WTC11 (cell line): ENCODE measurements around the gene SSC5D. TPM values are rescaled to one million over a fixed set of nuclear protein-coding genes. Genes with fewer than 3 reads are reported as not detected.
"Not testable (repeated sequence)": the region's sequence is repeated elsewhere in the genome, so short reads cannot be mapped to it uniquely, and the experiment has no call there.

Source experiments
- ATAC-seq: fragments of 200-7000 bp; cut with Tn5 transposase; 2 replicates; pipeline ENCODE4 v1.10.0; 2021; ENCODE audit warnings: mild to moderate bottlenecking, moderate library complexity
- CTCF ChIA-PET: fragments of 300-600 bp; sonication (Branson Sonifier 250); formaldehyde crosslinking; loops from one replicate; lab custom pipeline; 2021; ENCODE audit warnings: antibody characterized with exemption; lab: Charles Lee
- POLR2A ChIA-PET: fragments of 350-600 bp; sonication (Branson Sonifier 250); formaldehyde crosslinking; loops from one replicate; lab custom pipeline; 2021; ENCODE audit warnings: antibody characterized with exemption; lab: Charles Lee
- DNase-seq: peaks from one replicate; pipeline ENCODE4 v3.0.0; 2021; ENCODE audit warnings: low spot score
- H3K27ac Mint-ChIP-seq: 2 replicates; pipeline ENCODE4 v1.8.0; 2021; ENCODE audit warnings: mixed read lengths
- H3K27me3 Mint-ChIP-seq: 2 replicates; pipeline ENCODE4 v1.8.0; 2021; ENCODE audit warnings: low read depth, mild to moderate bottlenecking, moderate library complexity, mixed read lengths
- H3K36me3 Mint-ChIP-seq: 2 replicates; pipeline ENCODE4 v1.8.0; 2021; ENCODE audit warnings: mixed read lengths
- H3K4me1 Mint-ChIP-seq: 2 replicates; pipeline ENCODE4 v1.8.0; 2022; ENCODE audit warnings: mixed read lengths
- H3K4me3 Mint-ChIP-seq: 2 replicates; pipeline ENCODE4 v1.8.0; 2021; ENCODE audit warnings: mild to moderate bottlenecking, moderate library complexity, mixed read lengths
- H3K9me3 Mint-ChIP-seq: 2 replicates; pipeline ENCODE4 v1.8.0; 2021; ENCODE audit warnings: mixed read lengths
- AR ChIP-seq: fragments of 250-450 bp; sonication (Bioruptor Pico); IDR thresholded peaks from 2 replicates; pipeline ENCODE4 v1.9.0; 2021; ENCODE audit warnings: mild to moderate bottlenecking
- ATF1 ChIP-seq: sonication (generic); formaldehyde crosslinking; IDR thresholded peaks from 2 replicates; pipeline ENCODE4 v1.8.1; 2023; ENCODE audit warnings: mild to moderate bottlenecking, moderate library complexity, missing genetic modification reagents
- CBFB ChIP-seq: sonication (generic); formaldehyde crosslinking; IDR thresholded peaks from 2 replicates; pipeline ENCODE4 v1.8.1; 2022; ENCODE audit warnings: mild to moderate bottlenecking, low read depth, missing genetic modification reagents
- CREB1 ChIP-seq: sonication (generic); formaldehyde crosslinking; IDR thresholded peaks from 2 replicates; pipeline ENCODE4 v1.8.0; 2023; ENCODE audit warnings: mild to moderate bottlenecking, missing genetic modification reagents
- EMX1 ChIP-seq: fragments of 250-450 bp; sonication (Bioruptor Pico); IDR thresholded peaks from 2 replicates; pipeline ENCODE4 v1.8.0; 2021; ENCODE audit warnings: mild to moderate bottlenecking
- ESRRA ChIP-seq: sonication (generic); formaldehyde crosslinking; IDR thresholded peaks from 2 replicates; pipeline ENCODE4 v1.8.1; 2022; ENCODE audit warnings: mild to moderate bottlenecking, missing genetic modification reagents, borderline replicate concordance
- GTF2I ChIP-seq: fragments of 250-450 bp; sonication (Bioruptor Pico); conservative IDR thresholded peaks from 2 replicates; pipeline ENCODE4 v1.4.0; 2021; ENCODE audit warnings: mild to moderate bottlenecking
- KAT7 ChIP-seq: sonication (generic); formaldehyde crosslinking; IDR thresholded peaks from 2 replicates; pipeline ENCODE4 v1.8.1; 2023; ENCODE audit warnings: missing genetic modification reagents, mild to moderate bottlenecking, borderline replicate concordance
- MLX ChIP-seq: sonication (generic); formaldehyde crosslinking; IDR thresholded peaks from 2 replicates; pipeline ENCODE4 v1.8.1; 2023; ENCODE audit warnings: mild to moderate bottlenecking, missing genetic modification reagents, moderate library complexity
- MYBL2 ChIP-seq: sonication (generic); formaldehyde crosslinking; IDR thresholded peaks from 2 replicates; pipeline ENCODE4 v1.8.1; 2023; ENCODE audit warnings: mild to moderate bottlenecking, moderate library complexity, missing genetic modification reagents
- SMAD4 ChIP-seq: sonication (generic); formaldehyde crosslinking; IDR thresholded peaks from 2 replicates; pipeline ENCODE4 v1.8.0; 2022; ENCODE audit warnings: mild to moderate bottlenecking, missing genetic modification reagents
- TP53 ChIP-seq: sonication (generic); formaldehyde crosslinking; IDR thresholded peaks from 2 replicates; pipeline ENCODE4 v1.8.1; 2023; ENCODE audit warnings: mild to moderate bottlenecking, missing genetic modification reagents
- ZNF121 ChIP-seq: sonication (generic); formaldehyde crosslinking; IDR thresholded peaks from 2 replicates; pipeline ENCODE4 v1.8.0; 2023; ENCODE audit warnings: missing genetic modification reagents
- ZNF281 ChIP-seq: sonication (generic); formaldehyde crosslinking; IDR thresholded peaks from 2 replicates; pipeline ENCODE4 v1.8.0; 2023; ENCODE audit warnings: mild to moderate bottlenecking, missing genetic modification reagents
- total RNA-seq: library from RNA; stranded (reverse); gene quantifications from 3 replicates; pipeline ENCODE4 v1.2.3, GENCODE V29; 2021
- TF ChIP-seq, protein P1 (sequence below): sonication (generic); formaldehyde crosslinking; IDR thresholded peaks from 2 replicates; pipeline ENCODE4 v1.8.0; 2022; ENCODE audit warnings: mild to moderate bottlenecking, missing genetic modification reagents
- TF ChIP-seq, protein P2 (sequence below): sonication (generic); formaldehyde crosslinking; IDR thresholded peaks from 2 replicates; pipeline ENCODE4 v1.8.0; 2022; ENCODE audit warnings: missing genetic modification reagents

The SSC5D gene
- total RNA-seq, 1 experiment from 2014 or later: 2.9 TPM

DNA sequence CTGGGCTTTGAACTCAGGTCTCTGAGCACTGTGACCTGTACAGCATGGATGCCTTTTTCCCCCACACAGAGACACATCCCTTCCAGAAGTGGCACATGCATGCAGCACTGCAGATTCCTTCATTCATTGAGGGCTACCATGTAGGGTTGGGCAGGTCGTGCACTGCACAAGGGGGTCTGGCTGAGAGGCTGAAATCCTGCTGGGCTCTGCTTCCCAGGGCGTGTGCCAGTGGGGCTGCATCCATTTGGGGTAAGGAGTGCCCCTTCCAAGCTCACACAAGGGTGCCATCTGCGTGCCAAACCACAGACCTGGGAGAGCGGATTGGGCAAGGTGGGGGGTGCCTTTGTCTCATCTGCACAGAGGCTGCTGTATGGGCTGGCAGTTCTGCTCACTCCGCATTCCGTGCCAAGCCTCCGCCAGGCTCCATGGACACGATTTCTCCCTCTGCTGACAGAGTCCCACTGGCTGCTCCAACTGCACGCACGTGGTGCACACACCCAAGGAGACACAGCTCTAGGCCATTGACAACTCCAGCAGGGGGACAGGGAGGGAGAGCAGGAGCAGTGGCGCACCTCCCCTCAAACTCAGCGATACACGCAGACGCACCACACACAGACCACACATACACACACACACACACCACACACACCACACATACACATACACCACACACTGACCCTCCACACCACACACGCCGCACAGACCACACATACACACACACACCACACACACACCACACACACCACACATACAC, 40.6 kb upstream of the SSC5D start:
- Mint-ChIP-seq H3K4me3 (no peak overlapping the region), H3K27me3 (peaks cover 23% of the 10 kb centered on the region; the same call in 1 of the 2 replicates), H3K9me3 (no peaks in the 10 kb centered on the region), H3K27ac (no peak overlapping the region), H3K36me3 (no peaks in the 10 kb centered on the region), H3K4me1 (peaks cover 8% of the 10 kb centered on the region)
- CTCF ChIA-PET: interaction anchor here (0.5 to 1.2 kb wide), 3 partner anchors 17 to 54 kb away, joined by 3 to 8 read pairs (median 5); partner anchors contain the start of gene C19orf85
- ATAC-seq: no peak; the same call in 1 of the 2 replicates
- no peak for DNase-seq
- POLR2A ChIA-PET: no interaction called here
- TF ChIP-seq CBFB (CRISPR knock-in tag): no peak
- TF ChIP-seq ZNF121 (CRISPR knock-in tag): peak; percentile 69; the same call in 1 of the 2 replicates
- no peak for TF ChIP-seq MLX (CRISPR knock-in tag)
- TF ChIP-seq ZNF281 (CRISPR knock-in tag): no peak
- TF ChIP-seq EMX1 (CRISPR knock-in tag): no peak
- TF ChIP-seq CREB1 (CRISPR knock-in tag): no peak
- no peak for TF ChIP-seq TP53 (CRISPR knock-in tag)
- TF ChIP-seq, protein P1, sequence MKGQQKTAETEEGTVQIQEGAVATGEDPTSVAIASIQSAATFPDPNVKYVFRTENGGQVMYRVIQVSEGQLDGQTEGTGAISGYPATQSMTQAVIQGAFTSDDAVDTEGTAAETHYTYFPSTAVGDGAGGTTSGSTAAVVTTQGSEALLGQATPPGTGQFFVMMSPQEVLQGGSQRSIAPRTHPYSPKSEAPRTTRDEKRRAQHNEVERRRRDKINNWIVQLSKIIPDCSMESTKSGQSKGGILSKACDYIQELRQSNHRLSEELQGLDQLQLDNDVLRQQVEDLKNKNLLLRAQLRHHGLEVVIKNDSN: no peak
- no peak for TF ChIP-seq MYBL2 (CRISPR knock-in tag)
- TF ChIP-seq, protein P2, sequence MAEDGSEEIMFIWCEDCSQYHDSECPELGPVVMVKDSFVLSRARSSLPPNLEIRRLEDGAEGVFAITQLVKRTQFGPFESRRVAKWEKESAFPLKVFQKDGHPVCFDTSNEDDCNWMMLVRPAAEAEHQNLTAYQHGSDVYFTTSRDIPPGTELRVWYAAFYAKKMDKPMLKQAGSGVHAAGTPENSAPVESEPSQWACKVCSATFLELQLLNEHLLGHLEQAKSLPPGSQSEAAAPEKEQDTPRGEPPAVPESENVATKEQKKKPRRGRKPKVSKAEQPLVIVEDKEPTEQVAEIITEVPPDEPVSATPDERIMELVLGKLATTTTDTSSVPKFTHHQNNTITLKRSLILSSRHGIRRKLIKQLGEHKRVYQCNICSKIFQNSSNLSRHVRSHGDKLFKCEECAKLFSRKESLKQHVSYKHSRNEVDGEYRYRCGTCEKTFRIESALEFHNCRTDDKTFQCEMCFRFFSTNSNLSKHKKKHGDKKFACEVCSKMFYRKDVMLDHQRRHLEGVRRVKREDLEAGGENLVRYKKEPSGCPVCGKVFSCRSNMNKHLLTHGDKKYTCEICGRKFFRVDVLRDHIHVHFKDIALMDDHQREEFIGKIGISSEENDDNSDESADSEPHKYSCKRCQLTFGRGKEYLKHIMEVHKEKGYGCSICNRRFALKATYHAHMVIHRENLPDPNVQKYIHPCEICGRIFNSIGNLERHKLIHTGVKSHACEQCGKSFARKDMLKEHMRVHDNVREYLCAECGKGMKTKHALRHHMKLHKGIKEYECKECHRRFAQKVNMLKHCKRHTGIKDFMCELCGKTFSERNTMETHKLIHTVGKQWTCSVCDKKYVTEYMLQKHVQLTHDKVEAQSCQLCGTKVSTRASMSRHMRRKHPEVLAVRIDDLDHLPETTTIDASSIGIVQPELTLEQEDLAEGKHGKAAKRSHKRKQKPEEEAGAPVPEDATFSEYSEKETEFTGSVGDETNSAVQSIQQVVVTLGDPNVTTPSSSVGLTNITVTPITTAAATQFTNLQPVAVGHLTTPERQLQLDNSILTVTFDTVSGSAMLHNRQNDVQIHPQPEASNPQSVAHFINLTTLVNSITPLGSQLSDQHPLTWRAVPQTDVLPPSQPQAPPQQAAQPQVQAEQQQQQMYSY (CRISPR knock-in tag): no peak
- TF ChIP-seq SMAD4: no peak
- TF ChIP-seq ESRRA (CRISPR knock-in tag): no peak
- TF ChIP-seq AR (CRISPR knock-in tag): no peak
- TF ChIP-seq KAT7 (CRISPR knock-in tag): no peak
- 0 out of 2 replicates have a peak, but pooled peaks have one; percentile 42 for TF ChIP-seq GTF2I (CRISPR knock-in tag)
- TF ChIP-seq ATF1: no peak

DNA sequence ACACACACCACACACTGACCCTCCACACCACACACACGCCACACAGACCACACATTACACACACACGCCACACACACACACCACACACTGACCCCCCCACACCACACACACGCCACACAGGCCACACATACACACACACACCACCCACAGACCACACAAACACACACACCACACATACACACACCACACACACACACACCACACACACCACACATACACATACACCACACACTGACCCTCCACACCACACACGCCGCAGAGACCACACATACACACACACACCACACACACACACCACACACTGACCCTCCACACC, 40.1 kb upstream of the SSC5D start:
- CTCF ChIA-PET, DNase-seq, H3K36me3 Mint-ChIP-seq, H3K4me3 Mint-ChIP-seq, H3K27ac Mint-ChIP-seq, POLR2A ChIA-PET, H3K4me1 Mint-ChIP-seq, ATAC-seq, H3K9me3 Mint-ChIP-seq: not testable (repeated sequence)
- peaks cover 28% of the 10 kb centered on the region for H3K27me3 Mint-ChIP-seq
